Mucosa of descending colon (tissue), 3 donors: ENCODE results near the gene EFHC1. TPM values are rescaled to one million over a fixed set of nuclear protein-coding genes. Genes with fewer than 3 reads are reported as not detected.
"Not testable (repeated sequence)": the region's sequence is repeated elsewhere in the genome, so short reads cannot be mapped to it uniquely, and the experiment has no call there.

Experiments used
- ATAC-seq: fragments of 200-7000 bp; cut with Tn5 transposase; one replicate; pipeline ENCODE4 v1.9.1; 2020; ENCODE audit warnings: mild to moderate bottlenecking, moderate library complexity
- DNase-seq, 3 donors: peaks; one replicate each; pipeline ENCODE4 v3.0.0-alpha.2; 2020
- H3K36me3 ChIP-seq: fragments of 200-600 bp; one replicate; pipeline ENCODE4 v1.8.0; 2021; ENCODE audit warnings: low read depth, mild to moderate bottlenecking
- H3K4me1 ChIP-seq: fragments of 200-600 bp; one replicate; pipeline ENCODE4 v1.8.0; 2021; ENCODE audit warnings: low read depth, mild to moderate bottlenecking
- H3K4me3 ChIP-seq: fragments of 200-600 bp; one replicate; pipeline ENCODE4 v1.8.0; 2021; ENCODE audit warnings: mild to moderate bottlenecking
- H3K9me3 ChIP-seq: fragments of 200-600 bp; one replicate; pipeline ENCODE4 v1.8.0; 2021; ENCODE audit warnings: mild to moderate bottlenecking
- CTCF ChIP-seq: fragments of 200-600 bp; IDR thresholded peaks from one replicate; pipeline ENCODE4 v1.8.0; 2022; ENCODE audit warnings: antibody characterized with exemption, mild to moderate bottlenecking
- intact Hi-C, 2 donors: fragments of 100-400 bp; cut with DNase I in 1 of 2; cut with micrococcal nuclease in 1 of 2; formaldehyde crosslinking; loops; one replicate each; pipeline versions ENCODE4 v1.11.0 to v1.11.1; 2022; cut with DNase I, micrococcal nuclease
- total RNA-seq, 3 donors: library from RNA; stranded (reverse); fragmentation: NEBNext Ultra II Directional in 2 of 3; extraction: Animal tissue kit (Norgen Biotek cat#: 25700) in 2 of 3; gene quantifications; one replicate each; pipeline versions ENCODE4 v1.2.1 to v1.2.4, GENCODE V29; 2021 to 2023
- donor health status: DM: no; HTN: no; CAD: no; lungs with moderate emphysema.
- donor health status: DM: no; HTN: no; CAD: no.
- donor health status: DM: no; HTN: yes; CAD: no.

EFHC1 gene
- total RNA-seq, 3 donors from 2014 or later: 10.8 to 22.2 (median 20.5) TPM

GRCh38 chr6:52422156-52422555 is 2.0 kb downstream of the EFHC1 start:
- Histone ChIP-seq H3K36me3 (no peaks in the 10 kb centered on the region), H3K4me3 (no peak overlapping the region), H3K9me3 (no peaks in the 10 kb centered on the region), H3K4me1 (no peaks in the 10 kb centered on the region)
- ATAC-seq (no peak), DNase-seq (no peak)
- TF ChIP-seq CTCF: no peak
- intact Hi-C loops: no loop called here

- Histone ChIP-seq H3K36me3 (no peaks in the 10 kb centered on the region), H3K4me3 (no peak overlapping the region), H3K4me1 (no peaks in the 10 kb centered on the region), H3K9me3 (no peaks in the 10 kb centered on the region)
- DNase-seq (no peak), ATAC-seq (no peak)
- no peak for TF ChIP-seq CTCF
- intact Hi-C loops: no loop called here
Observed at GRCh38 chr6:52423448-52423847, 3.3 kb downstream of the EFHC1 start.

- no peak for TF ChIP-seq CTCF
- intact Hi-C loops: no loop called here
- DNase-seq (no peak), ATAC-seq (no peak)
- Histone ChIP-seq H3K4me1 (no peaks in the 10 kb centered on the region), H3K36me3 (no peaks in the 10 kb centered on the region), H3K9me3 (no peaks in the 10 kb centered on the region), H3K4me3 (no peak overlapping the region)
Observed at GRCh38 chr6:52423971-52424381, 3.8 kb downstream of the EFHC1 start.

GRCh38 chr6:52424513-52424912 is 4.4 kb downstream of the EFHC1 start:
- no peaks in the 10 kb centered on the region for H3K9me3 ChIP-seq
- TF ChIP-seq CTCF: no peak
- ATAC-seq (no peak), DNase-seq (no peak)
- H3K36me3 ChIP-seq: no peaks in the 10 kb centered on the region
- H3K4me3 ChIP-seq: no peak overlapping the region
- intact Hi-C loops: no loop called here
- H3K4me1 ChIP-seq: no peaks in the 10 kb centered on the region

GRCh38 chr6:52426667-52427066 is 6.5 kb downstream of the EFHC1 start:
- no peak for ATAC-seq
- H3K4me3 ChIP-seq: no peak overlapping the region
- no peaks in the 10 kb centered on the region for H3K4me1 ChIP-seq
- intact Hi-C loops: no loop called here
- no peaks in the 10 kb centered on the region for H3K9me3 ChIP-seq
- DNase-seq: no peak
- H3K36me3 ChIP-seq: no peaks in the 10 kb centered on the region
- TF ChIP-seq CTCF: no peak

GRCh38 chr6:52433294-52433693 is 13.2 kb downstream of the EFHC1 start:
- intact Hi-C loops, H3K4me1 ChIP-seq, DNase-seq, H3K4me3 ChIP-seq, H3K9me3 ChIP-seq, H3K36me3 ChIP-seq, ATAC-seq: not testable (repeated sequence)
